Central memory CD8-positive, alpha-beta T cell (primary cell): ENCODE data around the gene ANGEL2.
"Not testable (repeated sequence)": the region's sequence is repeated elsewhere in the genome, so short reads cannot be mapped to it uniquely, and the experiment has no call there.

Experiments
- ATAC-seq: fragments of 150-1000 bp; cut with Tn5 transposase; replicated peaks from 2 replicates; pipeline ENCODE4 v1.10.0; 2022; ENCODE audit warnings: mild to moderate bottlenecking, moderate FRiP score, moderate number of reproducible peaks; ENCODE audit not compliant: poor library complexity, severe bottlenecking; ENCODE audit errors: extremely low read depth
- DNase-seq, 2 donors: peaks; one replicate each; pipeline ENCODE4 v3.0.0; 2021; ENCODE audit warnings: low spot score in 2 of 2
- H3K27ac Mint-ChIP-seq: one replicate; pipeline ENCODE4 v1.8.0; 2022; ENCODE audit warnings: low read depth, mild to moderate bottlenecking, moderate library complexity, mixed read lengths
- H3K27me3 Mint-ChIP-seq: one replicate; pipeline ENCODE4 v1.8.0; 2022; ENCODE audit warnings: mixed read lengths
- H3K36me3 Mint-ChIP-seq: one replicate; pipeline ENCODE4 v1.8.0; 2022; ENCODE audit warnings: mild to moderate bottlenecking, moderate library complexity, mixed read lengths; ENCODE audit not compliant: insufficient read depth
- H3K4me1 Mint-ChIP-seq: one replicate; pipeline ENCODE4 v1.8.0; 2022; ENCODE audit warnings: mixed read lengths
- H3K4me3 Mint-ChIP-seq: one replicate; pipeline ENCODE4 v1.8.0; 2022; ENCODE audit warnings: mild to moderate bottlenecking, moderate library complexity, mixed read lengths
- H3K9me3 Mint-ChIP-seq: one replicate; pipeline ENCODE4 v1.8.0; 2022; ENCODE audit warnings: mixed read lengths

ANGEL2 gene

DNA sequence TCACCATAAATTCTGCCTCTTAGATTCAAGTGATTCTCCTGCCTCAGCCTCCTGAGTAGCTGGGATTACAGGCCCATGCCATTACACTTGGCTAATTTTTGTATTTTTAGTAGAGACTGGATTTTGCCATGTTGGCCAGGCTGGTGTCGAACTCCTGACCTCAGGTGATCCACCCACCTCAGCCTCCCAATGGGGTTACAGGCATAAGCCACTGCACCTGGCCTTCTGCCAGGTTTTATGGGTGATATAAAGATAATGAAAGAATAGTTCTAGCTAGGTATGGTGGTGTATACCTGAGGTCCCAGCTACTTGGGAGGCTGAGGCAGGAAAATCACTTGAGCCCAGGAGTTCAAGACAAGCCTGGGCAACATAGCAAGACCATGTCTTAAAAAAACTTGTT lies 50.7 kb downstream of the ANGEL2 start:
- H3K27me3 Mint-ChIP-seq, result peaks cover 74% of the 10 kb centered on the region
- H3K27ac Mint-ChIP-seq, H3K4me3 Mint-ChIP-seq, H3K4me1 Mint-ChIP-seq, DNase-seq, H3K36me3 Mint-ChIP-seq, ATAC-seq, H3K9me3 Mint-ChIP-seq: not testable (repeated sequence)

DNA sequence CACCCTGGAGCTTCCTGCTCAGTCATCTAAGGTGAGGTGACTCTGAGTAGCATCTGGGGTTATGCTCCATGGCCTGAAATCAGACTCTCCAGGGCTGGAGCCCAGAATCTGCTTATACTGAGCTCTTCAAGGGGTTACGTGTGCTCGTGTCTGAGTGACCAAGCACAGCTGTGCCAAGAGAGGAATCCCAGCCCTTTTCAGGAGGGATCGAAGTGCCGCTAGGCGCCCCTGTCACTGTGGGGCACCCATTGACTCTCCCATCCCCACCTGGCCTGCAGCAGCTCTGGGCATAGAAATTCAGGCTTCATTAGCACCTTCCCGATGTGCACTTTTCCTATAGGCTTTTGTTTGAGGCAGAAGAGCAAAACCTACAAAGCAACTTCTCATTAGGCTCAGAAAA lies 51.6 kb downstream of the ANGEL2 start:
- no peaks in the 10 kb centered on the region for H3K4me1 Mint-ChIP-seq

DNA sequence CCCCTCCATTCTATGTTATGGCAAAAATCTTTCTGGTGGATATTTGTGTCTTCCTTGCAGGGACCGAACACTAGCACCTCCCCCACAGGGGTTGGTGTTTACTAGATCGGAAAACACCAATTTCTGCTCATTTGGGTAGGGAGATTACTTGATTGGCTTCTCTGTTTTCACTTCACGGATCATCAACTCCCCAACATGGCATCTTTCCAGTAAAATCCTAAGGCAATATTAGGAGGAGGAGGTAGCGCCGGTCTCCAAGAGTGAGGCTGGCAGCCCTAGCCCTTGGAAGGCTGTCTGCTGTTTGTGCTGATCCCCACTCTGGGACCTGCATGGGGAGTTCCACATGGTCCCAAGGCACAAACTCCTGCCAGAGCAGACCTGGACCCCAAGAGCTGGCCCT lies 53.2 kb downstream of the ANGEL2 start:
- Mint-ChIP-seq H3K27ac (no peak overlapping the region), H3K36me3 (no peaks in the 10 kb centered on the region), H3K27me3 (peaks cover 71% of the 10 kb centered on the region), H3K4me1 (no peaks in the 10 kb centered on the region), H3K4me3 (no peak overlapping the region), H3K9me3 (no peaks in the 10 kb centered on the region)
- ATAC-seq (no peak), DNase-seq (no peak)

More for the DNA sequence above, 51.6 kb downstream of the ANGEL2 start:
- ATAC-seq, result no peak
- Mint-ChIP-seq H3K27me3 (peaks cover 76% of the 10 kb centered on the region), H3K36me3 (no peaks in the 10 kb centered on the region), H3K4me3 (no peak overlapping the region), H3K9me3 (no peaks in the 10 kb centered on the region), H3K27ac (no peak overlapping the region)
- DNase-seq, result no peak

DNA sequence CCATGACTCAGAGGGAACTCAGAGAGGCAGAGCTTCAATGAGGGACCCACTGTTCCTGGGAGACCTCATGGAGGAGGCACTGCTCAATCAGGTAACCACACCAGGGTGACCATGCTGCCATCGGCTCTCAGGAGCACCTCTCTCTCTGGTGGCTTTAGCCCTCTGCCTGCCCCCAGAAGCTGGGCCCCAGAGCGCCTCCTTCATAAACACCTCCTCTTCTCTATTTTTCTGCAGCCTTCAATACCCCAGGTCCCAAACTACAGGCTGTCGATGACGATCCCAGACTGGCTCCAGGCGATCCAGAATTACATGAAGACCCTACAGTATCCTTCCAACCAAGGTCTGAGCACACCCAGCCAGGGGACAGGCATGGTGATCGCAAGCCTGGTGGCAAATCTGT lies 54.7 kb downstream of the ANGEL2 start:
- no peak for ATAC-seq
- no peak overlapping the region for H3K27ac Mint-ChIP-seq
- no peak overlapping the region for H3K4me3 Mint-ChIP-seq
- no peak for DNase-seq
- peaks cover under 1% of the 10 kb centered on the region for H3K36me3 Mint-ChIP-seq
- no peaks in the 10 kb centered on the region for H3K4me1 Mint-ChIP-seq
- peaks cover 62% of the 10 kb centered on the region for H3K27me3 Mint-ChIP-seq
- no peaks in the 10 kb centered on the region for H3K9me3 Mint-ChIP-seq

DNA sequence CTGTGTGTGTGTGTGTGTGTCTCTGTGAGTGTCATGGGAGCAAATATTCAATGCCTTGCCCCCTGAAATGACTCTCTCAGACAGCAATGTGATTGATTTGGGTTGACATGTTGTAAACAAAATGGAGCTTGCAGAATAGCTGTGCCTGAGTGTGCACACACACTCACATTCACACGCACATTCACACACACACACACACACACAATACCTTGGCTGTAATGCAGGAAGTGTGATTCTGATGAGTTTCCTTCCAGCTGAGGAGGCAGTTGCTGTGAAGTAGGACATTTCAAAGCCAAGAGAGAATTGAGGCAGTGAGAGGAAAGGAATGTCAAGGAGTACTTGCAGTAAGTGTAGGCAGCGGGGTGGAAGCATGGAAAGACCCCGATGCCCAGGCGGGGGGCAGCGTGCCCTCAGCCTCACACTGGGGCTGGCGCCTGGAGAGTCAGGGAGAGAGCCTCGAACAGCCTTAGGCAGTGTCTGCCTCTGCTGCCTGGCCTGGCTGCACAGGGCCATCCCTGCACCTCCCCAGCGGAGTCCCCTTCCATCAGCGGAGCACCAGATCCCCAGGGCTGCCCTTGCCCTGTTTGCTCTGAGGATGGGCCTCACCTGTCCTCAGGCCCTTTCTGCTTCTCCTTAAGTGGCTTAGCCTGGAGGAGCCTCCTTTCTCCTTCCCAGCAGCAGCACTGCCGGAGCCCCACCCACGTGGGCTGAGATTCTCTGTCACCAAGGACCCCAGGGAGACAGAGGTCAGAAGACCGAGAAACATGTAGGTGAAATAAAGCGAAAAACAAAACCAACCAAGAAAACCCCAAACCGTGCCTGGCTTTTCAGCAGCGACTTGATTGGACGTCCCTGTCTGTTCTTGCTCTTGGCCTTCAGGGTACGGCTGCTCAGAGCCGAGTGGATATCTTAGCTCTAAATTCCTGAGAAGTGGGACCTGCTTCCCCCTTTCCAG lies 56.1 kb downstream of the ANGEL2 start:
- Mint-ChIP-seq H3K4me3 (no peak overlapping the region), H3K4me1 (no peaks in the 10 kb centered on the region), H3K9me3 (no peaks in the 10 kb centered on the region), H3K27ac (no peak overlapping the region), H3K36me3 (peaks cover 2% of the 10 kb centered on the region), H3K27me3 (peaks cover 67% of the 10 kb centered on the region)
- ATAC-seq (no peak), DNase-seq (no peak)

DNA sequence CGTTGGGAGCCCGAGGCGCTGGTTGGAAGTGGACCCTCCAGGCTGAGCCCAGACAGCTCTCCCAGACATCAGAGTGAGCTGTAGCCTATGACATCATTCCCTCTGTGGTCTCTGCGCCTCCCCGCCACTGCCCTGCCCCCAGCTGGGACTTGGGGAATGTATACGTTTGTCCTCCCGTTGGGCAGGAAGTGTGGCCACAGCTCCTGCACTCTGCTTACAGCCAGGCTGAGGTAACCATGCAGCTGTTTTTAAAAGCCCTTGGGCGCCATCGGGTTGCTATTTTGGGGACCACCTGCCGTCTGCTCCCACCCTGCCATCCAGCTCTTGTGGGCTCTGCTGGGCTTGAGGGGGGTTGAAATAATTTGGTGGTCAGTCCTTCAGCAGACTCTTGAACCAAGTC lies 57.5 kb downstream of the ANGEL2 start:
- Mint-ChIP-seq H3K27me3 (peaks cover 77% of the 10 kb centered on the region), H3K9me3 (no peaks in the 10 kb centered on the region), H3K36me3 (peaks cover 2% of the 10 kb centered on the region), H3K4me3 (no peak overlapping the region), H3K4me1 (no peaks in the 10 kb centered on the region), H3K27ac (no peak overlapping the region)
- no peak for DNase-seq
- no peak for ATAC-seq

DNA sequence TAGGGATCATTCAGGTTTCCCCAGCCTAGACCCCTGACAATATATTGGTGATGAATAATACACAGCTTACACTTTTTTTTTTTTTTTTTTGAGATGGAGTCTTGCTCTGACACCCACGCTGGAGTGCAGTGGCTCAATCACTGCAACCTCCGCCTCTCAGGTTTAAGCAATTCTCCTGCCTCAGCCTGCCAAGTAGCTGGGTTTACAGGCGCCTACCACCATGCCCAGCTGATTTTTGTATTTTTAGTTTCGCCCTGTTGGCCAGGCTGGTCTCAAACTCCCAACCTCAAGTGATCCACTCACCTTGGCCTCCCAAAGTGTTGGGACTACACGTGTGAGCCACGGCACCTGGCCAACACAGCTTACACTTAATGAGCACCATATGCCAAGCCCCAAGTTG lies 58.1 kb downstream of the ANGEL2 start:
- no peak for ATAC-seq
- DNase-seq, result no peak
- H3K27me3 Mint-ChIP-seq, result peaks cover 77% of the 10 kb centered on the region

DNA sequence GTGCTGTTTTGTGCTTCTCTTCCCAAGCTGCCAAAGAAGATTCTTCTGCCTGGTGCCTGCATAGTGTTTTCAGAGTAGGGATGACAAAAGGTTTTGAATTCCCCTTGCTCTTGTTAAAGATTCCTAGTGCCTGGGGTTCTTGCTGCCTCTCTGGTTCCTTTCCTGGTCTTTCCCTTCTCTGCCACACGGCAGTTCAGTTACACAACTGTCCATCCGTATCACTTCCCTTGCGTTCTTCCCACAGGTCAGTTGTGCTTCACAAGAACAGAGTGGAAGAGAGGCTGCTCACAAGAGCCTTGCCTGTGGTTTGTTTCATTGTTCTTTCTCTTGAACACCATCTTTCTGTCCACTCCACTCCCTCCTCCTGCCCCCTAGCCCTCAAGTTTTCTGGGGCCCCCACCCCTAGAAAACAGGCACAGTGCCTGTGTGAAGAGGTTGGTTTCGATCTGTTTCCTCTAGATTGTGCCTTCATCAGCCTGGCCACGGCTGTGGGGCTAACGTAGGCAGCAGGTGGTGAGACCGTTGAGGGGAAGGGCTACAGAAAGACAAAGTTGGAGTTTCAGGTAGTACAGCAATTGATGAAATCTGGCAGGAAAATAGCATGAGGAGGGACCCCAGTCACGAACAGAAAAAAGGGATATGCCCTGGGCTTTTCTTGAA lies 59.6 kb downstream of the ANGEL2 start:
- Mint-ChIP-seq H3K9me3 (no peaks in the 10 kb centered on the region), H3K4me3 (no peak overlapping the region), H3K36me3 (peaks cover 2% of the 10 kb centered on the region), H3K27me3 (peaks cover 77% of the 10 kb centered on the region), H3K4me1 (peaks cover 8% of the 10 kb centered on the region), H3K27ac (no peak overlapping the region)
- ATAC-seq, result no peak
- no peak for DNase-seq

More for the DNA sequence above, 58.1 kb downstream of the ANGEL2 start:
- peaks cover 2% of the 10 kb centered on the region for H3K36me3 Mint-ChIP-seq
- no peak overlapping the region for H3K4me3 Mint-ChIP-seq
- H3K27ac Mint-ChIP-seq, result no peak overlapping the region
- no peaks in the 10 kb centered on the region for H3K4me1 Mint-ChIP-seq
- H3K9me3 Mint-ChIP-seq, result no peaks in the 10 kb centered on the region

DNA sequence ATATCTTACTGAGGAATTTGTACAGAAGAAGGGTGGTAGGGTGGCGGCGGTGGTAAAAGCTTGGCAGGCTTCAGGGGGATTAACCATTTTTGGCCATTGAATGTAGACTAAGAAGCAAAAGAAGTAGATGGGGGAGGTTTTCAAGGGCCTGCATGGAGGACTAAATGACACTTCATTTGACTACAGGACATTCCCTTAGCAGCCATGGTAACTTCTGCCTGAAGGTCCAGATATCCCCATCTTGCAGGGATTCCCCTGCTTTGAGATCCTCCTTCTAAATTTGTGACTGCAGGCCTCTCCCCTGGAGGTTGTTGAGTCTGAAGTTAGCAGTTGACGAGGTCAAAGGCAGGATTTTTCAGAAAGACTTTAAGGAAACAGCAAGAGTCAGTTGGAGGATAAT lies 60.6 kb downstream of the ANGEL2 start:
- Mint-ChIP-seq H3K4me1 (peaks cover 17% of the 10 kb centered on the region), H3K36me3 (peaks cover 2% of the 10 kb centered on the region), H3K4me3 (no peak overlapping the region), H3K27ac (no peak overlapping the region), H3K9me3 (no peaks in the 10 kb centered on the region), H3K27me3 (peaks cover 77% of the 10 kb centered on the region)
- DNase-seq (no peak), ATAC-seq (no peak)

DNA sequence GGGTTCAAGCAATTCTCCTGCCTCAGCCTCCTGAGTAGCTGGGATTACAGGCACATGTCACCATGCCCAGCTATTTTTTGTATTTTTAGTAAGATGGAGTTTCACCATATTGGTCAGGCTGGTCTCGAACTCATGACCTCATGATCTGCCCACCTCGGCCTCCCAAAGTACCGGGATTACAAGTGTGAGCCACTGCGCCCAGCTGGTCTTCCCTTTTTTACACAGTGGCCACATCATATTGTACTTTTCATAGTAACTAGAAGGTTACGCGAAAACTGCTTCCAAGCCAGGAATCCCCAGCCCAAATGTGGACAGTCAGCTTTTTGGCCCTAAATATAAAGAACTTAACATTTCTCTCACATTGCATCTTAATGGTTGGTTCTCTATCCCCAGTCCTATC lies 61.2 kb downstream of the ANGEL2 start:
- Mint-ChIP-seq H3K4me1 (peaks cover 18% of the 10 kb centered on the region), H3K36me3 (peaks cover 2% of the 10 kb centered on the region), H3K27me3 (peaks cover 78% of the 10 kb centered on the region), H3K9me3 (no peaks in the 10 kb centered on the region), H3K27ac (no peak overlapping the region), H3K4me3 (no peak overlapping the region)
- DNase-seq (no peak), ATAC-seq (no peak)

DNA sequence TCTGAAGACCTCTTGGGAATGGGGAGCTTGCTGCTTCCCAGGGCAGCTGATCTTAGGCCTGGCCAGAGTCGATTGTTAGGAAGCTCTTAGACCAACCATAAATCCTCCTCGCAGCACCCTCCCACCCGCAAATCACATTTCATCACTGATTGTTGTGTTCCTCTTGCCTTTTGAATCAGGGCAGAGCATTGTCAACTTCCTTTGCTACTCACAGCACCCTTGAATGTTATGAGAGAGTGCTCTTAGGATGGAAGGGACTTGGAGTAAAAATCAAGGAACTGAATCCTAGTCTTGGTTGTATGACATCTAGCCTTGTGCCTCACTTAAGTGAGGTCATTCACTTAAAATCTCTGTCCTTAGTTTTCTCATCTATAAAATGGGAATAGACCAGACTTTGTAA lies 62.3 kb downstream of the ANGEL2 start:
- H3K36me3 Mint-ChIP-seq, result peaks cover 2% of the 10 kb centered on the region
- ATAC-seq, result no peak
- H3K4me1 Mint-ChIP-seq, result peaks cover 18% of the 10 kb centered on the region
- no peak overlapping the region for H3K27ac Mint-ChIP-seq
- H3K4me3 Mint-ChIP-seq, result no peak overlapping the region
- H3K9me3 Mint-ChIP-seq, result no peaks in the 10 kb centered on the region
- DNase-seq, result no peak
- H3K27me3 Mint-ChIP-seq, result peaks cover 80% of the 10 kb centered on the region

DNA sequence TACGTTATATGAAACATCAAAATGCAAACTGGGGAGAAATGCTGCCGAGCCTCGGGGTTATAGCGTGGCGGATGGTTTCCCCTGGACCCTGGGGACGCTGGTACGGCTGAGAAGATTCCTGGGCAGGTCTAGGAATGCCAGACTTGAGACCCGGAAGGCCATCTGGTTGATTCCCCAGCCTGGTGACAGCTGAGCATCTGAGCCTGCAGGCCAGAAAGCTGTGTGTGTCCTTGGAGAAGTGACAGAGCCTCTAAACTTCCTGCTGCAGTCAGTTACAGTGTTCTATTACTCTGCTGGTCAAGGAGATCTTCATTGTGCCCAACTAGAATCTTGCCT lies 63.1 kb downstream of the ANGEL2 start:
- no peak overlapping the region for H3K27ac Mint-ChIP-seq
- no peak for DNase-seq
- no peaks in the 10 kb centered on the region for H3K9me3 Mint-ChIP-seq
- no peak for ATAC-seq
- H3K27me3 Mint-ChIP-seq, result peaks cover 85% of the 10 kb centered on the region
- H3K4me3 Mint-ChIP-seq, result no peak overlapping the region
- peaks cover 2% of the 10 kb centered on the region for H3K36me3 Mint-ChIP-seq
- peaks cover 18% of the 10 kb centered on the region for H3K4me1 Mint-ChIP-seq
